SK-N-SH (cell line): ENCODE measurements around the gene ARL8A. TPM values are rescaled to one million over a fixed set of nuclear protein-coding genes. Genes with fewer than 3 reads are reported as not detected.

Experiments
- CTCF ChIA-PET: fragments of 300-600, 350-600 bp; formaldehyde crosslinking; extraction: SDS; loops from one replicate; lab custom pipeline; 2021; lab: Yijun Ruan, JAX
- POLR2A ChIA-PET: fragments of 350-600 bp; sonication (Branson Sonifier 250); formaldehyde crosslinking; extraction: SDS; loops from one replicate; lab custom pipeline; 2020; ENCODE audit warnings: antibody characterized with exemption, inconsistent platforms; lab: Yijun Ruan, JAX
- DNase-seq: peaks from one replicate; pipeline ENCODE4 v3.0.0; 2012
- H2AFZ ChIP-seq: fragments of 200-600 bp; sonication (generic); 2 replicates; pipeline ENCODE4 v1.8.1; 2016; ENCODE audit warnings: antibody characterized with exemption, mild to moderate bottlenecking, low read depth
- H3F3A ChIP-seq: fragments of 200-600 bp; sonication (generic); replicated peaks from 2 replicates; pipeline ENCODE3; 2016; ENCODE audit warnings: antibody characterized with exemption, mild to moderate bottlenecking; ENCODE audit not compliant: insufficient read depth
- H3K27ac ChIP-seq, 2 experiments: fragments of 200-500 bp in 1 of 2; fragments of 200-600 bp in 1 of 2; sonication (Bioruptor generic) in 1 of 2; sonication (generic), shearing (Covaris generic) in 1 of 2; 2 replicates each; pipeline versions ENCODE4 v1.5.1 to v1.6.1; 2014 to 2016; ENCODE audit warnings: low read depth in 2 of 2, inconsistent platforms in 1 of 2, low read length in 1 of 2, mild to moderate bottlenecking in 1 of 2, mixed read lengths in 1 of 2
- H3K27me3 ChIP-seq: fragments of 200-600 bp; sonication (generic), shearing (Covaris generic); 2 replicates; pipeline ENCODE4 v1.6.1; 2016; ENCODE audit warnings: mixed run types; ENCODE audit not compliant: insufficient read depth
- H3K36me3 ChIP-seq, 2 experiments: fragments of 200-500 bp in 1 of 2; fragments of 200-600 bp in 1 of 2; sonication (Bioruptor generic) in 1 of 2; sonication (generic) in 1 of 2; replicated peaks in 1 of 2; 2 replicates each; pipeline versions ENCODE3 to v1.5.1; 2014 to 2016; ENCODE audit warnings: low read length in 1 of 2, mild to moderate bottlenecking in 1 of 2; ENCODE audit not compliant: insufficient read depth in 2 of 2, control insufficient read depth in 1 of 2
- H3K4me1 ChIP-seq, 2 experiments: fragments of 200-500 bp in 1 of 2; fragments of 200-600 bp in 1 of 2; sonication (Bioruptor generic) in 1 of 2; sonication (generic), shearing (Covaris generic) in 1 of 2; 2 replicates each; pipeline versions ENCODE4 v1.5.1 to v1.6.1; 2014 to 2016; ENCODE audit warnings: low read depth in 1 of 2, low read length in 1 of 2, mixed run types in 1 of 2; ENCODE audit not compliant: insufficient read depth in 2 of 2, control insufficient read depth in 1 of 2
- H3K4me2 ChIP-seq: fragments of 200-600 bp; sonication (generic), shearing (Covaris generic); 2 replicates; pipeline ENCODE4 v1.6.1; 2017; ENCODE audit warnings: mixed run types
- H3K4me3 ChIP-seq, 2 experiments: fragments of 200-500 bp in 1 of 2; fragments of 200-600 bp in 1 of 2; sonication (Bioruptor generic) in 1 of 2; sonication (generic), shearing (Covaris generic) in 1 of 2; 2 replicates each; pipeline versions ENCODE4 v1.5.1 to v1.8.1; 2014 to 2016; ENCODE audit warnings: low read depth in 2 of 2, inconsistent platforms in 1 of 2, low read length in 1 of 2, mild to moderate bottlenecking in 1 of 2, mixed read lengths in 1 of 2, moderate library complexity in 1 of 2
- H3K79me2 ChIP-seq: fragments of 200-600 bp; sonication (generic); 2 replicates; pipeline ENCODE4 v1.8.1; 2017; ENCODE audit warnings: mild to moderate bottlenecking; ENCODE audit not compliant: insufficient read depth
- H3K9ac ChIP-seq: fragments of 200-600 bp; sonication (generic); 2 replicates; pipeline ENCODE4 v1.6.1; 2017; ENCODE audit warnings: mixed run types
- H3K9me2 ChIP-seq: fragments of 200-600 bp; sonication (generic); 2 replicates; pipeline ENCODE4 v1.6.1; 2017; ENCODE audit warnings: mixed run types
- H3K9me3 ChIP-seq: fragments of 200-600 bp; sonication (generic); 2 replicates; pipeline ENCODE4 v1.6.1; 2017; ENCODE audit warnings: mixed run types, mild to moderate bottlenecking, moderate library complexity
- H4K20me1 ChIP-seq: fragments of 200-600 bp; sonication (generic); 2 replicates; pipeline ENCODE4 v1.6.1; 2017; ENCODE audit warnings: mild to moderate bottlenecking, mixed run types; ENCODE audit not compliant: insufficient read depth
- CHD2 ChIP-seq: fragments of 150-350 bp; IDR thresholded peaks from 2 replicates; pipeline ENCODE4 v1.6.1; 2018; ENCODE audit warnings: low read length; ENCODE audit not compliant: partially characterized antibody
- ELF1 ChIP-seq: IDR thresholded peaks from 2 replicates; pipeline ENCODE4 v1.4.0; 2012
- EZH2phosphoT487 ChIP-seq: fragments of 200-600 bp; sonication (generic); IDR thresholded peaks from 2 replicates; pipeline ENCODE4 v1.6.1; 2017; ENCODE audit warnings: low read depth, mixed run types, mild to moderate bottlenecking, antibody characterized with exemption, moderate library complexity, borderline replicate concordance
- FOXJ3 ChIP-seq: sonication (generic); formaldehyde crosslinking; IDR thresholded peaks from 2 replicates; pipeline ENCODE4 v1.5.1; 2020; ENCODE audit warnings: mild to moderate bottlenecking, missing genetic modification reagents
- GABPA ChIP-seq: IDR thresholded peaks from 2 replicates; pipeline ENCODE4 v1.4.0; 2012; ENCODE audit warnings: low read depth, mild to moderate bottlenecking
- JUND ChIP-seq: IDR thresholded peaks from 2 replicates; pipeline ENCODE4 v1.4.0; 2012
- RCOR1 ChIP-seq: fragments of 150-350 bp; IDR thresholded peaks from 2 replicates; pipeline ENCODE4 v1.6.1; 2017; ENCODE audit warnings: antibody characterized with exemption, low read length
- SIN3A ChIP-seq: IDR thresholded peaks from 2 replicates; pipeline ENCODE4 v1.6.1; 2012; ENCODE audit warnings: low read depth, mild to moderate bottlenecking, low read length, moderate library complexity, borderline replicate concordance
- YY1 ChIP-seq: IDR thresholded peaks from 2 replicates; pipeline ENCODE4 v1.4.0; 2012; ENCODE audit warnings: low read depth, mild to moderate bottlenecking
- WGBS: methylation state at CpG from one replicate; pipeline ENCODE4 v1.1.6; 2017; ENCODE audit warnings: low lambda C conversion rate; 5-methylcytosine and 5-hydroxymethylcytosine counted together
- polyA plus RNA-seq, 3 experiments: library from polyadenylated mRNA; depleted of rRNA; stranded (reverse); fragments of >200 nt; gene quantifications; 2 replicates each; pipeline ENCODE4 v1.2.3, GENCODE V29; 2012
- TF ChIP-seq, protein P1 (sequence below): fragments of 200-600 bp; sonication (generic); IDR thresholded peaks from 2 replicates; pipeline ENCODE4 v1.6.1; 2017; ENCODE audit warnings: antibody characterized with exemption, mild to moderate bottlenecking, moderate library complexity

Gene ARL8A
- polyA plus RNA-seq, 1 of the 3 experiments (the other 2 are of a cell fraction), result 66.9 TPM

DNA sequence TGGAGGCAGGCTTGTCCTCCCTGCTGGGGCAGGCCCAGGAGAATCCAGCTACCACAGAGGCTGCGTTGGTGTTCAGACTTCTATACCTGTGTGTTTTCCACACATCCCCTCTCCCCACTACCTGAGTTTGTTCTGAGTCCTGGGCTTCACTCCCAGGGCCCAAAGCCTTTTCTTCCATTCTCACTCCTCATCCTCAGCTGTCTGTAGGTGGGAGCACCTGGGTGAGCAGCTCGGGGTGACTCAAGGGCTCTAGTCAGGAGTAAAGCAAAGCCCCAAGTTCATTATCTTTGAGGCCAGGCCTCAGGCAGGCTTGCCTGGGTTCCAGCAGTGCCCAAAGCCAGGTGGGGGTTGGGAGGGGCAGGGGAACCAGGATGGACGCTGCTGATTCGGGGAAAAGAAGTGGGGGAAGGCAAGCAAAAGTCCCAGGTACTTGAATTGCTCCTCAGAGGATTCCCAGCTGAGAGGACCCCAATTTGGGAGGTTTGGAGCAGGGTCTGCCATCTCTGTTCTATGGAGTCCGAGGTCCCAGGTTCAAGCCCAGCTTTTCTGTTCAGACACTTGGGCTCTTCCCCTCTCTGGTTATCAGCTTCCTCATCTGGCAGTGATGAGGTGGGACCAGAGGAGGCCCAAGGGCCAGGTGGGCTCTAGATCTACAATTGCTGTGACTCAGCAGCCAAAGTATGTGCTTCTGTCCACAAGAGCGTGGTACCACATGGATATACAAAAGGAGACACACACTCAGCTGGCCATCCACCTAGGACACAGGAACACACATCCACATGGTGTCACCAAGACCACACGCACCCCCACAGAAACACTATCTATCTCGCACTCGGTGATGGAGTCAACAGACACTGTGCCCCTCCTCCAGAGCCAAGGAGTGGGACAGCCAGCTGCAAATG, 21.7 kb upstream of the ARL8A start:
- DNase-seq, result no peak
- TF ChIP-seq JUND, result no peak
- TF ChIP-seq CHD2, result no peak
- TF ChIP-seq EZH2phosphoT487, result no peak
- no peak for TF ChIP-seq SIN3A
- TF ChIP-seq YY1, result no peak
- TF ChIP-seq FOXJ3 (CRISPR knock-in tag), result no peak
- TF ChIP-seq ELF1, result no peak
- TF ChIP-seq GABPA, result no peak
- no peak for TF ChIP-seq RCOR1
- TF ChIP-seq, all 33 proteins: peak for 0
- Histone ChIP-seq H3K36me3 (no peaks in the 10 kb centered on the region), H3K4me3 (no peak overlapping the region), H3K9me2 (no peaks in the 10 kb centered on the region), H2AFZ (no peak overlapping the region), H4K20me1 (no peaks in the 10 kb centered on the region), H3F3A (no peaks in the 10 kb centered on the region), H3K27ac (no peak overlapping the region), H3K27me3 (no peaks in the 10 kb centered on the region), H3K4me2 (no peak overlapping the region), H3K9me3 (no peaks in the 10 kb centered on the region), H3K79me2 (no peaks in the 10 kb centered on the region), H3K9ac (no peak overlapping the region), H3K4me1 (peaks cover 0 to 65% of the 10 kb centered on the region in 2 experiments; a peak in 1 of 4 replicates)
- POLR2A ChIA-PET, result no interaction called here
- CTCF ChIA-PET, result interaction anchor here (0.7 to 3.3 kb wide), 5 partner anchors 12 to 31 kb away, joined by 3 to 11 read pairs (median 3); no protein-coding TSS in a partner anchor
- WGBS, result 79% methylated on average over 8 of the region's 9 CpGs

DNA sequence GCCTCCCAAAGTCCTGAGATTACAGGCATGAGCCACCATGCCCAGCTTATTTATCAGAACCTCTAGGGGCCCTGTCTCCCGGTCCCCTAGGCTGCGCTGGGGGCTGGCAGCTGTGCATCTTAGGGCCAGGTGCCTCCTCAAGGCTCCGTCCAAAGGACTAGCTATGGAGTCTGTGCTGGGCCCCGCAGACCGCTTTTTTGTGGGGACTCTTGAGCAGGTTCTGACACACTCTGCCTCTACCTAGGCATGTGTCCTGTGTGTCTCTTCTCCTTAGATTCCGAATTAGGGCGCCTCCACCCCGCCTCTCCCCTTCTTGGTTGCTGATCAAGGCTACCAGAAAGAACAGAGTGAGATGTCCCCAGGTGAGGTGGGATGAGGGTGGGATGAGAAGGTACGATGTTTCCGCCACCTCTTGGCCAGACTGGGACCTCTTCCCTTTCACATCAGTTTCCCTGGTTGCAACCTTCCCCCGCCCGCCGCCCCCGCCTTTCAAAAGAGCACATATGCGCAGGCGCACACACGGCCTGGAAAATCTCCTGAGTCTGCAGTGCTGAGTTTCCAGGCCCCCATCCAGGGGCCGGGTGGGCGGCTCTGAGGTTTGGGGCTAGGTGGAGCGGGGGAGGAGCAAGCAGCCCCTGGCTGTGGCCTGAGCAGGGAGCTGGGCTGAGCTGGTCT, 20.9 kb upstream of the ARL8A start:
- H3K27ac ChIP-seq, result no peak overlapping the region
- H3K79me2 ChIP-seq, result no peaks in the 10 kb centered on the region
- POLR2A ChIA-PET, result no interaction called here
- WGBS, result 87% methylated on average over 10 of the region's 20 CpGs
- no peak overlapping the region for H3K9ac ChIP-seq
- H3F3A ChIP-seq, result no peaks in the 10 kb centered on the region
- no peak overlapping the region for H3K4me3 ChIP-seq
- H4K20me1 ChIP-seq, result no peaks in the 10 kb centered on the region
- H3K36me3 ChIP-seq, result no peaks in the 10 kb centered on the region
- no peaks in the 10 kb centered on the region for H3K27me3 ChIP-seq
- H3K4me2 ChIP-seq, result no peak overlapping the region
- no peaks in the 10 kb centered on the region for H3K9me3 ChIP-seq
- H3K4me1 ChIP-seq, result peaks cover 0 to 60% of the 10 kb centered on the region in 2 experiments; a peak in 1 of 4 replicates
- DNase-seq, result no peak
- TF ChIP-seq, protein P1, sequence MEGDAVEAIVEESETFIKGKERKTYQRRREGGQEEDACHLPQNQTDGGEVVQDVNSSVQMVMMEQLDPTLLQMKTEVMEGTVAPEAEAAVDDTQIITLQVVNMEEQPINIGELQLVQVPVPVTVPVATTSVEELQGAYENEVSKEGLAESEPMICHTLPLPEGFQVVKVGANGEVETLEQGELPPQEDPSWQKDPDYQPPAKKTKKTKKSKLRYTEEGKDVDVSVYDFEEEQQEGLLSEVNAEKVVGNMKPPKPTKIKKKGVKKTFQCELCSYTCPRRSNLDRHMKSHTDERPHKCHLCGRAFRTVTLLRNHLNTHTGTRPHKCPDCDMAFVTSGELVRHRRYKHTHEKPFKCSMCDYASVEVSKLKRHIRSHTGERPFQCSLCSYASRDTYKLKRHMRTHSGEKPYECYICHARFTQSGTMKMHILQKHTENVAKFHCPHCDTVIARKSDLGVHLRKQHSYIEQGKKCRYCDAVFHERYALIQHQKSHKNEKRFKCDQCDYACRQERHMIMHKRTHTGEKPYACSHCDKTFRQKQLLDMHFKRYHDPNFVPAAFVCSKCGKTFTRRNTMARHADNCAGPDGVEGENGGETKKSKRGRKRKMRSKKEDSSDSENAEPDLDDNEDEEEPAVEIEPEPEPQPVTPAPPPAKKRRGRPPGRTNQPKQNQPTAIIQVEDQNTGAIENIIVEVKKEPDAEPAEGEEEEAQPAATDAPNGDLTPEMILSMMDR, result no peak
- TF ChIP-seq, all 33 proteins: peak for 0
- CTCF ChIA-PET, result interaction anchor here (1.0 to 3.3 kb wide), 4 partner anchors 11 to 30 kb away, joined by 3 to 11 read pairs (median 4); no protein-coding TSS in a partner anchor
- H3K9me2 ChIP-seq, result no peaks in the 10 kb centered on the region
- H2AFZ ChIP-seq, result no peak overlapping the region
